GM23338 (cell line): ENCODE results near the gene RAP2A.

Source experiments
- CREB1 ChIP-seq: fragments of 250-450 bp; sonication (Bioruptor Pico); IDR thresholded peaks from 2 replicates; pipeline ENCODE4 v1.5.0; 2020; ENCODE audit warnings: low read depth, mild to moderate bottlenecking, moderate library complexity
- EZH2 ChIP-seq: fragments of 200-600 bp; sonication (generic); IDR thresholded peaks from one replicate; pipeline ENCODE4 v1.8.0; 2017; ENCODE audit warnings: antibody characterized with exemption, mild to moderate bottlenecking, low read depth; ENCODE audit not compliant: unreplicated experiment
- JUNB ChIP-seq: IDR thresholded peaks from one replicate; pipeline ENCODE4 v1.6.1; 2016; ENCODE audit warnings: antibody characterized with exemption; ENCODE audit not compliant: unreplicated experiment
- POLR2AphosphoS5 ChIP-seq: IDR thresholded peaks from 2 replicates; pipeline ENCODE4 v1.6.1; 2016; ENCODE audit warnings: antibody characterized with exemption, low read depth
- STAT1 ChIP-seq: IDR thresholded peaks from one replicate; pipeline ENCODE4 v1.6.1; 2016; ENCODE audit warnings: antibody characterized with exemption; ENCODE audit not compliant: unreplicated experiment
- TF ChIP-seq, protein P1 (sequence below), 2 experiments: fragments of 200-600 bp in 1 of 2; sonication (generic) in 1 of 2; conservative IDR thresholded peaks; 2 replicates each; pipeline versions ENCODE4 v1.5.1 to v1.6.1; 2016 to 2017; ENCODE audit warnings: antibody characterized with exemption in 2 of 2, low read depth in 2 of 2, mild to moderate bottlenecking in 2 of 2, moderate library complexity in 1 of 2
- TF ChIP-seq, protein P2 (sequence below): IDR thresholded peaks from one replicate; pipeline ENCODE4 v1.6.1; 2018; ENCODE audit warnings: antibody characterized with exemption; ENCODE audit not compliant: unreplicated experiment
- TF ChIP-seq, protein P3 (sequence below): fragments of 250-450 bp; sonication (Bioruptor Pico); IDR thresholded peaks from 2 replicates; pipeline ENCODE4 v1.5.0; 2020; ENCODE audit warnings: mild to moderate bottlenecking, moderate library complexity

DNA sequence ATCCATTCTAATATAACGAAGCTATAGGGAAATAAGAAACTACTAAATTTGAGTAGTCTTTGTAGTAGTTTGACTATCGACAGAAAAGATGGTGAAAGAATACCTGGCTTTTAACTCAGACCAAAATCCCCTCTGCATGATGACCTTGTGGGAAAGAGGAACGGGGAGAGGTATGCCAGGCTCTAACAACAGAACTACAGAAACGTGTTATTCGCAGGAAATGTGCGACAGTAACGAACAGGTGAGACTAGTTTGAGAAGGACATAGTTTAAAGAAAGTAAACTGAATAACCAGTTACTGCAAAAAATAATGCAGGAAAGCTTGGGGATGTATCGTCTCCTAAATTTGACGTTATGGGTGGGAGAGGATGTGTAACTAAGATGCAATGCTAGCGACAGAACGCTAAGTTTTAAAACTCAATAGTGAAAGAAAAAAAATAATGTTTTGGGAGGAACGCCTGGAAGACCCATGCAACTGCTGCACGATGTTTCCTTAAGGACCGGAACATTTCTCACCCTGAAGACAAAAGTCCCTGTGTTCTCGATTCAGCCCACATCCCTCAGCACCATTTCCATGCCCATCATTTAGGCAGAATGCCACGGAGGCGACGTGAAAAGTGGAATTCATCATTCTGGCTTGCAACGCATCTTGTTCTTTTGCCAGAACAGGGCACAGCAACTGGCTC, 1.6 kb upstream of the RAP2A start:
- TF ChIP-seq, protein P1, sequence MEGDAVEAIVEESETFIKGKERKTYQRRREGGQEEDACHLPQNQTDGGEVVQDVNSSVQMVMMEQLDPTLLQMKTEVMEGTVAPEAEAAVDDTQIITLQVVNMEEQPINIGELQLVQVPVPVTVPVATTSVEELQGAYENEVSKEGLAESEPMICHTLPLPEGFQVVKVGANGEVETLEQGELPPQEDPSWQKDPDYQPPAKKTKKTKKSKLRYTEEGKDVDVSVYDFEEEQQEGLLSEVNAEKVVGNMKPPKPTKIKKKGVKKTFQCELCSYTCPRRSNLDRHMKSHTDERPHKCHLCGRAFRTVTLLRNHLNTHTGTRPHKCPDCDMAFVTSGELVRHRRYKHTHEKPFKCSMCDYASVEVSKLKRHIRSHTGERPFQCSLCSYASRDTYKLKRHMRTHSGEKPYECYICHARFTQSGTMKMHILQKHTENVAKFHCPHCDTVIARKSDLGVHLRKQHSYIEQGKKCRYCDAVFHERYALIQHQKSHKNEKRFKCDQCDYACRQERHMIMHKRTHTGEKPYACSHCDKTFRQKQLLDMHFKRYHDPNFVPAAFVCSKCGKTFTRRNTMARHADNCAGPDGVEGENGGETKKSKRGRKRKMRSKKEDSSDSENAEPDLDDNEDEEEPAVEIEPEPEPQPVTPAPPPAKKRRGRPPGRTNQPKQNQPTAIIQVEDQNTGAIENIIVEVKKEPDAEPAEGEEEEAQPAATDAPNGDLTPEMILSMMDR (conservative IDR thresholded peaks at IDR 0.05; ENCODE audit: low read depth in 2 of 2), result no peak
- TF ChIP-seq POLR2AphosphoS5 (no peak), EZH2 (no peak), STAT1 (no peak), JUNB (no peak), CREB1 (CRISPR knock-in tag) (no peak)
- TF ChIP-seq, protein P2, sequence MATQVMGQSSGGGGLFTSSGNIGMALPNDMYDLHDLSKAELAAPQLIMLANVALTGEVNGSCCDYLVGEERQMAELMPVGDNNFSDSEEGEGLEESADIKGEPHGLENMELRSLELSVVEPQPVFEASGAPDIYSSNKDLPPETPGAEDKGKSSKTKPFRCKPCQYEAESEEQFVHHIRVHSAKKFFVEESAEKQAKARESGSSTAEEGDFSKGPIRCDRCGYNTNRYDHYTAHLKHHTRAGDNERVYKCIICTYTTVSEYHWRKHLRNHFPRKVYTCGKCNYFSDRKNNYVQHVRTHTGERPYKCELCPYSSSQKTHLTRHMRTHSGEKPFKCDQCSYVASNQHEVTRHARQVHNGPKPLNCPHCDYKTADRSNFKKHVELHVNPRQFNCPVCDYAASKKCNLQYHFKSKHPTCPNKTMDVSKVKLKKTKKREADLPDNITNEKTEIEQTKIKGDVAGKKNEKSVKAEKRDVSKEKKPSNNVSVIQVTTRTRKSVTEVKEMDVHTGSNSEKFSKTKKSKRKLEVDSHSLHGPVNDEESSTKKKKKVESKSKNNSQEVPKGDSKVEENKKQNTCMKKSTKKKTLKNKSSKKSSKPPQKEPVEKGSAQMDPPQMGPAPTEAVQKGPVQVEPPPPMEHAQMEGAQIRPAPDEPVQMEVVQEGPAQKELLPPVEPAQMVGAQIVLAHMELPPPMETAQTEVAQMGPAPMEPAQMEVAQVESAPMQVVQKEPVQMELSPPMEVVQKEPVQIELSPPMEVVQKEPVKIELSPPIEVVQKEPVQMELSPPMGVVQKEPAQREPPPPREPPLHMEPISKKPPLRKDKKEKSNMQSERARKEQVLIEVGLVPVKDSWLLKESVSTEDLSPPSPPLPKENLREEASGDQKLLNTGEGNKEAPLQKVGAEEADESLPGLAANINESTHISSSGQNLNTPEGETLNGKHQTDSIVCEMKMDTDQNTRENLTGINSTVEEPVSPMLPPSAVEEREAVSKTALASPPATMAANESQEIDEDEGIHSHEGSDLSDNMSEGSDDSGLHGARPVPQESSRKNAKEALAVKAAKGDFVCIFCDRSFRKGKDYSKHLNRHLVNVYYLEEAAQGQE, result no peak
- TF ChIP-seq, protein P3, sequence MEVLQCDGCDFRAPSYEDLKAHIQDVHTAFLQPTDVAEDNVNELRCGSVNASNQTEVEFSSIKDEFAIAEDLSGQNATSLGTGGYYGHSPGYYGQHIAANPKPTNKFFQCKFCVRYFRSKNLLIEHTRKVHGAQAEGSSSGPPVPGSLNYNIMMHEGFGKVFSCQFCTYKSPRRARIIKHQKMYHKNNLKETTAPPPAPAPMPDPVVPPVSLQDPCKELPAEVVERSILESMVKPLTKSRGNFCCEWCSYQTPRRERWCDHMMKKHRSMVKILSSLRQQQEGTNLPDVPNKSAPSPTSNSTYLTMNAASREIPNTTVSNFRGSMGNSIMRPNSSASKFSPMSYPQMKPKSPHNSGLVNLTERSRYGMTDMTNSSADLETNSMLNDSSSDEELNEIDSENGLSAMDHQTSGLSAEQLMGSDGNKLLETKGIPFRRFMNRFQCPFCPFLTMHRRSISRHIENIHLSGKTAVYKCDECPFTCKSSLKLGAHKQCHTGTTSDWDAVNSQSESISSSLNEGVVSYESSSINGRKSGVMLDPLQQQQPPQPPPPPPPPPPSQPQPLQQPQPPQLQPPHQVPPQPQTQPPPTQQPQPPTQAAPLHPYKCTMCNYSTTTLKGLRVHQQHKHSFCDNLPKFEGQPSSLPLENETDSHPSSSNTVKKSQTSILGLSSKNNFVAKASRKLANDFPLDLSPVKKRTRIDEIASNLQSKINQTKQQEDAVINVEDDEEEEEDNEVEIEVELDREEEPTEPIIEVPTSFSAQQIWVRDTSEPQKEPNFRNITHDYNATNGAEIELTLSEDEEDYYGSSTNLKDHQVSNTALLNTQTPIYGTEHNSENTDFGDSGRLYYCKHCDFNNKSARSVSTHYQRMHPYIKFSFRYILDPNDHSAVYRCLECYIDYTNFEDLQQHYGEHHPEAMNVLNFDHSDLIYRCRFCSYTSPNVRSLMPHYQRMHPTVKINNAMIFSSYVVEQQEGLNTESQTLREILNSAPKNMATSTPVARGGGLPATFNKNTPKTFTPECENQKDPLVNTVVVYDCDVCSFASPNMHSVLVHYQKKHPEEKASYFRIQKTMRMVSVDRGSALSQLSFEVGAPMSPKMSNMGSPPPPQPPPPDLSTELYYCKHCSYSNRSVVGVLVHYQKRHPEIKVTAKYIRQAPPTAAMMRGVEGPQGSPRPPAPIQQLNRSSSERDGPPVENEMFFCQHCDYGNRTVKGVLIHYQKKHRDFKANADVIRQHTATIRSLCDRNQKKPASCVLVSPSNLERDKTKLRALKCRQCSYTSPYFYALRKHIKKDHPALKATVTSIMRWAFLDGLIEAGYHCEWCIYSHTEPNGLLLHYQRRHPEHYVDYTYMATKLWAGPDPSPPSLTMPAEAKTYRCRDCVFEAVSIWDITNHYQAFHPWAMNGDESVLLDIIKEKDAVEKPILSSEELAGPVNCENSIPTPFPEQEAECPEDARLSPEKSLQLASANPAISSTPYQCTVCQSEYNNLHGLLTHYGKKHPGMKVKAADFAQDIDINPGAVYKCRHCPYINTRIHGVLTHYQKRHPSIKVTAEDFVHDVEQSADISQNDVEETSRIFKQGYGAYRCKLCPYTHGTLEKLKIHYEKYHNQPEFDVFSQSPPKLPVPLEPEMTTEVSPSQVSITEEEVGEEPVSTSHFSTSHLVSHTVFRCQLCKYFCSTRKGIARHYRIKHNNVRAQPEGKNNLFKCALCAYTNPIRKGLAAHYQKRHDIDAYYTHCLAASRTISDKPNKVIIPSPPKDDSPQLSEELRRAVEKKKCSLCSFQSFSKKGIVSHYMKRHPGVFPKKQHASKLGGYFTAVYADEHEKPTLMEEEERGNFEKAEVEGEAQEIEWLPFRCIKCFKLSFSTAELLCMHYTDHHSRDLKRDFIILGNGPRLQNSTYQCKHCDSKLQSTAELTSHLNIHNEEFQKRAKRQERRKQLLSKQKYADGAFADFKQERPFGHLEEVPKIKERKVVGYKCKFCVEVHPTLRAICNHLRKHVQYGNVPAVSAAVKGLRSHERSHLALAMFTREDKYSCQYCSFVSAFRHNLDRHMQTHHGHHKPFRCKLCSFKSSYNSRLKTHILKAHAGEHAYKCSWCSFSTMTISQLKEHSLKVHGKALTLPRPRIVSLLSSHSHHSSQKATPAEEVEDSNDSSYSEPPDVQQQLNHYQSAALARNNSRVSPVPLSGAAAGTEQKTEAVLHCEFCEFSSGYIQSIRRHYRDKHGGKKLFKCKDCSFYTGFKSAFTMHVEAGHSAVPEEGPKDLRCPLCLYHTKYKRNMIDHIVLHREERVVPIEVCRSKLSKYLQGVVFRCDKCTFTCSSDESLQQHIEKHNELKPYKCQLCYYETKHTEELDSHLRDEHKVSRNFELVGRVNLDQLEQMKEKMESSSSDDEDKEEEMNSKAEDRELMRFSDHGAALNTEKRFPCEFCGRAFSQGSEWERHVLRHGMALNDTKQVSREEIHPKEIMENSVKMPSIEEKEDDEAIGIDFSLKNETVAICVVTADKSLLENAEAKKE (CRISPR knock-in tag), result no peak
